ENCODE results near the gene PEX3. TPM values are rescaled to one million over a fixed set of nuclear protein-coding genes. Genes with fewer than 3 reads are reported as not detected.

PEX3 gene
- 14.0 and 22.6 TPM in 2 replicates for total RNA-seq

GRCh38 chr6:143450453-143451371 is at the start of gene PEX3, which contains the start of gene ADAT2:
Gene PEX3, plus strand, starts transcription at chr6:143450805. Its CDS starts 238 bp downstream, at chr6:143451043.
Gene ADAT2, minus strand, starts transcription at chr6:143450695. Its CDS starts 37 bp downstream, at chr6:143450658.

GRCh38 chr6:143510991-143511891 is 60.6 kb downstream of the PEX3 start, which contains the start of gene FUCA2:
Gene FUCA2, minus strand, starts transcription at chr6:143511720. Its CDS starts 86 bp downstream, at chr6:143511634.

Other genes starting within 250 kb of the PEX3 start
- 4.2 and 9.2 TPM in 2 replicates for gene ADAT2, start 110 bp upstream of the PEX3 start, total RNA-seq
- gene FUCA2, start 60.9 kb downstream of the PEX3 start, total RNA-seq: 30.5 and 33.1 TPM in 2 replicates
- 12.0 and 15.1 TPM in 2 replicates for gene PHACTR2, start 227.2 kb downstream of the PEX3 start, total RNA-seq